Measurements from ENCODE around the gene PRKG1.

Gene PRKG1

DNA sequence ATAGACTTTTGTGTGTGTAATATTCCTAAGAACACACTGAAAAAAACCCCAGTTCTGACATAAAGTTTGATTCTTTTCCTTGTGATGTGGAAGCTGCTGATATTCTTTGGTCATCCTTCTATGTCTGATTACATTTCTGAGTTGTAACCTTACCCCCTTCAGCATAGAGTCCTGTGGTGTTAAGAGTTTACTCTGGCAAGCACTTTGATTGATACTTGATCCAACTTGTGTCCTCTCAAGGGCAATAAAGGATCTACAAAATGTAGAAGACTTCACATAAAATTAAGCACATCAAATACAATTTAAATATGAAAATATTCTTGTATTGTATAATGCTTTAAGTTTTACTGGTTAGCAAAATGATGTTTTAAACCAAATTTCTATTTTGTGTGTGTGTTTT lies 1018.1 kb downstream of the PRKG1 start:
- no peaks in the 10 kb centered on the region for H3K36me3 Mint-ChIP-seq
- no peaks in the 10 kb centered on the region for H3K9me3 Mint-ChIP-seq (ENCODE audit: low read depth)
- no peak overlapping the region for H3K4me3 Mint-ChIP-seq
- no peak overlapping the region for H3K27ac Mint-ChIP-seq
- H3K4me1 Mint-ChIP-seq (ENCODE audit: low read depth): no peaks in the 10 kb centered on the region
- no peaks in the 10 kb centered on the region for H3K27me3 Mint-ChIP-seq

- H3K4me3 Mint-ChIP-seq: no peak overlapping the region
- H3K27ac Mint-ChIP-seq: no peak overlapping the region
- H3K9me3 Mint-ChIP-seq (ENCODE audit: low read depth): no peaks in the 10 kb centered on the region
- H3K36me3 Mint-ChIP-seq: no peaks in the 10 kb centered on the region
- H3K27me3 Mint-ChIP-seq: no peaks in the 10 kb centered on the region
- no peaks in the 10 kb centered on the region for H3K4me1 Mint-ChIP-seq (ENCODE audit: low read depth)
These were observed 1023.8 kb downstream of the PRKG1 start for GRCh38 chr10:52098130-52098529.

- Mint-ChIP-seq H3K36me3 (no peaks in the 10 kb centered on the region), H3K4me3 (no peak overlapping the region), H3K27ac (no peak overlapping the region), H3K27me3 (no peaks in the 10 kb centered on the region), H3K9me3 (ENCODE audit: low read depth) (no peaks in the 10 kb centered on the region), H3K4me1 (ENCODE audit: low read depth) (no peaks in the 10 kb centered on the region)
These were observed 1024.8 kb downstream of the PRKG1 start for GRCh38 chr10:52099026-52099600.

DNA sequence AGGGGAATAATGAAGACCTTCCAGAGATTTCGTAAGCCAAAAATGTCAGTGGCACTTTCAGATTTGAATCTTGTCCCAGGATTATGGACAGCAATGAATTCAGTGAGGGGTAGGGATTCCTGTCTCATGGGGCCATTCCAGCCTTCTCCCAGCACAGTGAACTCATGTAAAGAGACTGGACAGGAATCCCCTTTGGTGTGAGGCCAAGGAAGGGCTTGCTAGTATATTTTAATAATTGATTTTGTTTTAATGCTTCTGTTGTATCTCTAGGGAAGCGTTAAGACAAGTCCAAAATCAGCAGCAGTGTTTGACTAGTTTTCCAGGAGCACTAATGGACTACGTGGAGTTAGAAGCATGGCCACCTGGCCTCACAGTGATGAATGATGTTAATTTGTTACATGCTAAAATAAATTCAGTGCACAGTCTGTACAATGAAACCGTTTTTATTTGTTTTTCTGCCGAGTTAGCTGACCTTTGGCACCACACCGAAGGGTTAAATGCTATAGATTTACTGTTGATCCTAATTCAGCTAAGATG lies 1025.8 kb downstream of the PRKG1 start:
- Mint-ChIP-seq H3K27ac (no peak overlapping the region), H3K36me3 (no peaks in the 10 kb centered on the region), H3K9me3 (ENCODE audit: low read depth) (no peaks in the 10 kb centered on the region), H3K4me1 (ENCODE audit: low read depth) (no peaks in the 10 kb centered on the region), H3K4me3 (no peak overlapping the region), H3K27me3 (no peaks in the 10 kb centered on the region)

- no peak overlapping the region for H3K4me3 Mint-ChIP-seq
- H3K27me3 Mint-ChIP-seq: no peaks in the 10 kb centered on the region
- no peaks in the 10 kb centered on the region for H3K4me1 Mint-ChIP-seq (ENCODE audit: low read depth)
These were observed 1031.0 kb downstream of the PRKG1 start for GRCh38 chr10:52105301-52105700.

GRCh38 chr10:52106011-52106410 lies 1031.7 kb downstream of the PRKG1 start:
- H3K27ac Mint-ChIP-seq: no peak overlapping the region
- H3K4me3 Mint-ChIP-seq: no peak overlapping the region
- no peaks in the 10 kb centered on the region for H3K9me3 Mint-ChIP-seq (ENCODE audit: low read depth)
- H3K36me3 Mint-ChIP-seq: no peaks in the 10 kb centered on the region
- no peaks in the 10 kb centered on the region for H3K27me3 Mint-ChIP-seq
- no peaks in the 10 kb centered on the region for H3K4me1 Mint-ChIP-seq (ENCODE audit: low read depth)

More at GRCh38 chr10:52105301-52105700, 1031.0 kb downstream of the PRKG1 start:
- no peaks in the 10 kb centered on the region for H3K36me3 Mint-ChIP-seq
- H3K27ac Mint-ChIP-seq: no peak overlapping the region
- no peaks in the 10 kb centered on the region for H3K9me3 Mint-ChIP-seq (ENCODE audit: low read depth)

- H3K4me3 Mint-ChIP-seq: no peak overlapping the region
- H3K27me3 Mint-ChIP-seq: no peaks in the 10 kb centered on the region
- no peaks in the 10 kb centered on the region for H3K9me3 Mint-ChIP-seq (ENCODE audit: low read depth)
- H3K4me1 Mint-ChIP-seq (ENCODE audit: low read depth): no peaks in the 10 kb centered on the region
- H3K27ac Mint-ChIP-seq: no peak overlapping the region
- no peaks in the 10 kb centered on the region for H3K36me3 Mint-ChIP-seq
These were observed 1032.6 kb downstream of the PRKG1 start for GRCh38 chr10:52106899-52107298.

DNA sequence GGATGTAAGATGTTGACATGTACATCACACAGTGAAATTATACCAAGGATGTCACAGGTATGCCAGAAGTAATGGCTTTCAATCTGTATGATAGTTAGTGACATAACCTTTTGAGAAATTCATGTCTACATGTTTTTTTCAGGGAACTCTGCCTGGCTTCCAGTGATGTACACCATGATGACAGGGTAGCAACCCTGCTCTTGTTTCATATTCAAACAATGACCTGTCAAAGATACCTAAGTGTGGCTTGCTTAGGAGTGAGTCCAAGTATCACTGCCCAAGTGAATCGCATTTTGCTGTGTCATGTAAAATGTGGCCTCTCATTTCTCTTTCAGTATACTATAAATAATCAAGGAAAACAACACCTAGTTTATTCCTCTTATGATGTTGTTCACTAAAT lies 1033.9 kb downstream of the PRKG1 start:
- no peaks in the 10 kb centered on the region for H3K36me3 Mint-ChIP-seq
- no peak overlapping the region for H3K4me3 Mint-ChIP-seq
- no peaks in the 10 kb centered on the region for H3K9me3 Mint-ChIP-seq (ENCODE audit: low read depth)
- H3K27ac Mint-ChIP-seq: no peak overlapping the region
- no peaks in the 10 kb centered on the region for H3K4me1 Mint-ChIP-seq (ENCODE audit: low read depth)
- H3K27me3 Mint-ChIP-seq: no peaks in the 10 kb centered on the region

DNA sequence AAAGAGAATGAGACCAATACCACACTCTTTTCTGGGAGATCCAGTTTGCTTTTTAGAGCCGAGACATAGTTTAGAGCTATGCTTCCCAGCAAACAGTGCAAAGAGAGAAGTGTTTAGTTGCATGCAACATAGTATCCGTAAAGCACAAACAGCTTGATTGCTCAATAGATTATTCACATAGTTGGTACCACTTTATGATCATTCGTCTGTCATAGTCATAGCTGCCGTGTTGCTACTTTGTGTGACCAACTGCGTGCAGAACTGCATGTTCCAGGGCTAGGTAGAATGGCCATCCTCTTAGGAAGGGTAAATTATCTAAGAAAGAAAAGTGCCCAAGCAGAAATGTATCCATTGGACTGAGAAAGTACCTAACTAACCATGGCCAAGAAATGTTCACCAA lies 1036.3 kb downstream of the PRKG1 start:
- no peaks in the 10 kb centered on the region for H3K27me3 Mint-ChIP-seq
- no peaks in the 10 kb centered on the region for H3K4me1 Mint-ChIP-seq (ENCODE audit: low read depth)
- peaks cover 4% of the 10 kb centered on the region for H3K9me3 Mint-ChIP-seq (ENCODE audit: low read depth)
- no peak overlapping the region for H3K27ac Mint-ChIP-seq
- H3K4me3 Mint-ChIP-seq: no peak overlapping the region
- H3K36me3 Mint-ChIP-seq: no peaks in the 10 kb centered on the region

DNA sequence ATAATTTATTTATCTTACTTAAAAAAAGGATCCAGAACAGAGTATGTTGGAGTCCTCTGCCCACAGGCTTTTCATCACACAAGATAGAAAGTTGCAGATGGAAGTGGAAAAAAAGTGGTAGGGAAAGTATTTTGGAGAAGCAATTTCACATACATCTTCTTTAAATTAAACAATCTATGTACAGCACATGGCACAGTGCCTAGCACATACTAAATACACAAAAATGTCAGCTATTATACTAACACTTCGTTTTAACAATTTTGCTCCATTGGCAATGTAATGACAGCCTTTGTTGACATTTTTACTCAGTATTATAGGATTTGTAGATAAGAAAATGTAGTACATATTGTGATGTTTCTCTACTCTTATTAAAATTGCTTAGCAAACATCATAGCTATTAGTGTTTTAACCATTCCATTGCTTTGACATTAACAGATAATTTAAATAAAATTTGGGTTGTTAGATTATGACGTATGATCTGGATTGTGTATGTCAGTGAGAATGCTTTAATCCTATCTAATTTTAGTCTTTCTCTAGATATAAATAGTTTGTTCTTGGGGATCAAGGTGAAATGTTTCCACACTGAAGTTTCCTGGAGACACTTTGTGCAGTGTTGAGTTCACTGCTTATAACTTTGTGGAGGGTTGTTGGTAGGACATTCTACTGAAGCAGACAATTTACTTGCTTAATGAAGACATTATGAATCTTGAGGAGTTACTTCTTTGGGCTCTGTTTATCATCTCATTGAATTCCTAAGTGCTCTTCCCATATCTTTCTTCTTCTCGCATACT lies 1037.0 kb downstream of the PRKG1 start:
- no peaks in the 10 kb centered on the region for H3K36me3 Mint-ChIP-seq
- peaks cover 4% of the 10 kb centered on the region for H3K9me3 Mint-ChIP-seq (ENCODE audit: low read depth)
- no peaks in the 10 kb centered on the region for H3K4me1 Mint-ChIP-seq (ENCODE audit: low read depth)
- H3K4me3 Mint-ChIP-seq: no peak overlapping the region
- H3K27ac Mint-ChIP-seq: no peak overlapping the region
- no peaks in the 10 kb centered on the region for H3K27me3 Mint-ChIP-seq

DNA sequence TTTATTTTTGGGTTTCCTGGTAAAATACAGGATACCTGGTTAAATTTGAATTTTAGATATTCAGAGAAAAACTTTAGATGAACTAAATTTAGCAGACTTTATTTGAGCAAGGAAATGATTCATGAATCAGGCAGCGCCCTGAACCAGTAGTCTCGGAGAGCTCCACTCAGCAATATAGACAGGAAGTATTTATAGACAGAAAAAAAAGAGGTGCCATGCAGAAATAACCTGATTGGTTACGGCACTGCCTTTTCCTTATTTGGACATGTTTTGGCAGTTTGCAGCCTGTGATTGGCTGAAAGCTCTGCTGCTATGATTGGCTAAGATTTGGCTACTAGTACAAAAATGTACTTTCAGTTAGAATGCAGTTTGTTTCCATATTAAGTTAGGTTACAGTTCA lies 1041.5 kb downstream of the PRKG1 start:
- no peak overlapping the region for H3K27ac Mint-ChIP-seq
- no peak overlapping the region for H3K4me3 Mint-ChIP-seq
- peaks cover 4% of the 10 kb centered on the region for H3K9me3 Mint-ChIP-seq (ENCODE audit: low read depth)
- H3K27me3 Mint-ChIP-seq: no peaks in the 10 kb centered on the region
- no peaks in the 10 kb centered on the region for H3K36me3 Mint-ChIP-seq
- H3K4me1 Mint-ChIP-seq (ENCODE audit: low read depth): no peaks in the 10 kb centered on the region

DNA sequence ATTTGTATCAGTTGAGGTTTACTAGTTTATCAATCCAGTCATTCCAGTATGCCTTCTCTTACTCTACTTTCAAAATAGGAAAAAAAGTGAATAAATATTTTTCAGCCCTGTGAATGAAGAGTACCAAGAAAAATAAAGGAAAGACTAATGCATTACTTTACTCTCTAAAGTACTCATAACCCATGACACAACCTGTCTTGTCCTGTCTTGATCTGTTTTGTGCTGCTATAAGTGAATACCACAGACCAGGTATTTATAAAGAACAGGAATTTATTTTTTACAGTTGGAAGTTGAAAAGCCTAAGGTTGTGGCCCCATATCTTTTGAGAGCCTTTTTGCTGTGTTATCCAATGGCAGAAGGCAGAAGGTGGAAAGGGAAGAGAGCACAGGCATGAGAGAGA lies 1045.2 kb downstream of the PRKG1 start:
- H3K36me3 Mint-ChIP-seq: no peaks in the 10 kb centered on the region
- no peaks in the 10 kb centered on the region for H3K9me3 Mint-ChIP-seq (ENCODE audit: low read depth)
- no peak overlapping the region for H3K27ac Mint-ChIP-seq
- H3K27me3 Mint-ChIP-seq: no peaks in the 10 kb centered on the region
- no peak overlapping the region for H3K4me3 Mint-ChIP-seq
- no peaks in the 10 kb centered on the region for H3K4me1 Mint-ChIP-seq (ENCODE audit: low read depth)

GRCh38 chr10:52121688-52122087 lies 1047.4 kb downstream of the PRKG1 start:
- no peak overlapping the region for H3K4me3 Mint-ChIP-seq
- no peak overlapping the region for H3K27ac Mint-ChIP-seq
- no peaks in the 10 kb centered on the region for H3K27me3 Mint-ChIP-seq
- no peaks in the 10 kb centered on the region for H3K4me1 Mint-ChIP-seq (ENCODE audit: low read depth)
- no peaks in the 10 kb centered on the region for H3K36me3 Mint-ChIP-seq
- H3K9me3 Mint-ChIP-seq (ENCODE audit: low read depth): no peaks in the 10 kb centered on the region

- H3K4me3 Mint-ChIP-seq: no peak overlapping the region
- no peaks in the 10 kb centered on the region for H3K36me3 Mint-ChIP-seq
- no peaks in the 10 kb centered on the region for H3K4me1 Mint-ChIP-seq (ENCODE audit: low read depth)
- no peaks in the 10 kb centered on the region for H3K27me3 Mint-ChIP-seq
- no peaks in the 10 kb centered on the region for H3K9me3 Mint-ChIP-seq (ENCODE audit: low read depth)
- no peak overlapping the region for H3K27ac Mint-ChIP-seq
These were observed 1053.9 kb downstream of the PRKG1 start for GRCh38 chr10:52128056-52128683.

- no peaks in the 10 kb centered on the region for H3K27me3 Mint-ChIP-seq
- H3K9me3 Mint-ChIP-seq (ENCODE audit: low read depth): no peaks in the 10 kb centered on the region
- H3K27ac Mint-ChIP-seq: no peak overlapping the region
- H3K4me3 Mint-ChIP-seq: no peak overlapping the region
- H3K36me3 Mint-ChIP-seq: no peaks in the 10 kb centered on the region
- H3K4me1 Mint-ChIP-seq (ENCODE audit: low read depth): no peaks in the 10 kb centered on the region
These were observed 1055.3 kb downstream of the PRKG1 start for GRCh38 chr10:52129410-52130178.
